Astrocyte of the hippocampus (primary cell): ENCODE results near the gene ARAF.
A peak's percentile ranks its signal among the peaks of the same experiment; 100 is the strongest.
"Not testable (repeated sequence)": the region's sequence is repeated elsewhere in the genome, so short reads cannot be mapped to it uniquely, and the experiment has no call there.

Source experiments
- DNase-seq: peaks from one replicate; pipeline ENCODE4 v3.0.0; 2011; ENCODE audit warnings: low read depth, low spot score

ARAF gene

DNA sequence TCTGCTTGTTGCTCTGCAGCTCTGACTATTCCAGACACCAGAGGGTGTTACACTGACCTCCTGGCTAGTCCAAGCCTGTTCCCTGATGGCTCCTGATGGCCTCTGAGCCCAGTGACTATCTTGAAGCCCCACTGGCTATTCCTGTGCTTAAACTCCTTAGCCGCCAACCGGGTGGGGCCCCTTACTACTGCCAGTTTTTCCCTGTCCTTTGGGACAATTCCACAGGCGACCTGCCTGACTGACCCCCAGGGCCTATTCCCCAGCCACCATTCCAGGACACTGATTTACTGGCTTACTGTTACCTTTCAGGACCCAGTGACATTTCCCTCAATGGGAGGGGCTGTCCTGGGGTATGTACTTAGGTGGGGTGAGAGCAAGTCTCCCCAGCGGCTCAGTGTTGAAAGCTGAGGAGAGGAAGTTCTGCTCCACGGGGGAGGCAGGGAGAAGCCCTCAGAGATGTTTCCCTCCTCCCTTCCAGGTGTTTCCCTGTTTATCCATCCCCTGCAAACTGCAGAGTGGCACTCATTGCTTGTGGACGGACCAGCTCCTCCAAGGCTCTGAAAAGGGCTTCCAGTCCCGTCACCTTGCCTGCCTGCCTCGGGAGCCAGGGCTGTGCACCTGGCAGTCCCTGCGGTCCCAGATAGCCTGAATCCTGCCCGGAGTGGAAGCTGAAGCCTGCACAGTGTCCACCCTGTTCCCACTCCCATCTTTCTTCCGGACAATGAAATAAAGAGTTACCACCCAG is 25.2 kb downstream of the ARAF start:
- no peak for DNase-seq

DNA sequence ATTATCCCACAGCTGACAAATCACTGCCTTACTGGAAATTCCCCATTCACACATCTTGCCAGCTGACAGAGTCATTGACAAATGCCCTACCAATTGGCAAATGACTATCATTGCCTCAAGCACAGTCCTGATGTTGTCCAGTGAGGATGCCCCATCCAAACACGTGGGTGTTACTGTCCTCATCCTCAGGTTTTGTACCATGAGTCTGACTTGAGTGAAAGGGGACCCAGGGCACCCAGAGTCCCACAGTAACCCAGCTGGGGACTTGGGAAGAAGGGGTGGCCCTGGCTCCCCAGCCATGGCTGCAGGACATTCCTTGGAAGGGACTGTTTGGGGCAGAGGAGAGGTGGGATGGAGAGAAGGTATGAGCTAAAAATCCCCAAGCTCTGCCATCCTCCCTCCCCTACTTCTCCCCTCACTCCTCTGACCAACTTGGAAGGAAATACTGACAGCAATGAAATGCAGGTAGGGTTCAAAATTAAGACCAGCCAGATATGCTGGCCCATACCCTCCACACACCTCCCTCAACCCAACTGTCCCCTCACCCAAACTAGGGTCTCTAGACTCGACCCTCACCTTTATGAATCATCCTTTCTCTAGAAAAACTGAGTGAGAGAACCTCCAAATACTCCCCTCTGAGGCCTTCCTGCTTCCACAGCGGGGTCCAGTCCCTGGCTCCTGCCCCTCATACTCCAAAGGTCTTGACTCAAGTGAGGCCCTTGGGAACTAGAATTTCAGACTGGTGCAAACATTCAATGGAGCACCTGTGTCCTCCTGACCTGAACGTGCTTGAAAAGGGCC is 26.3 kb downstream of the ARAF start:
- DNase-seq: no peak

DNA sequence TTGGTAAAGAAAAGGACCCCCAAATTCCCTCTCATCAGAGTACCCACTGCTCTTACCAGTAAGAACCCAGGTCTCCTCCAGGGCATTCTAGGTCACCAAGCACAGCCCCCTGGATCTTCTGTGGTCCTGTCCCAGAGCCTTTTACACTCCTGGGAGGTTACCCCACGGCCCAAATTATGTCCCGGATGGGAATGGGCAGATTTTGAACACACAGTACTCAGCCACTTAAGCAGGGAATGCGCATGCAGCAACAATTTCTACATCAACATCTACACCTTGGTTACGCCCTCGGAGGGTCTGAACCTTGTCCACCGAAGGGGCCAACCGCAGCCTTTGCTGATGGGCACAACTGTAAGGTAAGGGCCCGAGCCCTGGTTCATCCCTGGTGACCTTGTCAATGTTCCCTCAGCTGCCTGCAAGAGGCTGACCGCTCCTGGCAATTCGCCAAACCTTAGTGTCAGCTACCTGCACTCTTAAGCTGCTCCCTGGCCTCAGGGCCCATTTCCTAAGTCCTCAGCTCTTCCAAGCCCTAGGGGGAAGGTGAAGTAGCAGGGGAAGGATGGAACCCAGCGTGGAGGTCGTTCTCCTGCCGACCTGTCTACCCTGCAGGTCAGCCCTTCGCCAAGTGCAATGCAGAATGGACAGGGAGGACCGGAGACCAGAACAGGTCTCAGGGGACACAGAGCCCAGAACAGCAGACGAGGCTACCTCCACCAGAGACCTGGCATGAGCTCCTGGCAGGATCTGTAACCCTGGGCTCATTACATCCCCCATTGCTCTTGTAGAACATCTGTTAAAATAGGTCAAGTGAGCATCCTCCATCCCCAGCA is 27.1 kb downstream of the ARAF start:
- no peak for DNase-seq

DNA sequence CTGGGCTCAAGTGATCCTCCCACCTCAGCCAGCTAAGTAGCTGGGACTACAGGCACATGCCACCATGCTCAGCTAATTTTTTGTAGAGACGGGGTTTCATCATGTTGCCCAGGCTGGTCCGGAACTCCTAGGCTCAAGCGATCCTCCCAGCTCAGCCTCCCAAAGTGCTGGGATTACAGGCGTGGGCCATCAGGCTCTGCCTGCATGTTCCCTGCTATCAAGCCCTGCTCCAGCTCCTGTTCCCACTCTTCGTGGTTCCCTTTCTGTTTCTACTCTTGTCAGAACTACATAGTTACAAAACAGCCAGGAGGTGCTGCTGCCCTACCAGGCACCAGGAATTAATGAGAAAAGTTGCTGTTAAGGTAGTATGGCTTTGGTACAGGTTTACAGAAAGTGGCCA is 30.0 kb downstream of the ARAF start:
- no peak for DNase-seq

DNA sequence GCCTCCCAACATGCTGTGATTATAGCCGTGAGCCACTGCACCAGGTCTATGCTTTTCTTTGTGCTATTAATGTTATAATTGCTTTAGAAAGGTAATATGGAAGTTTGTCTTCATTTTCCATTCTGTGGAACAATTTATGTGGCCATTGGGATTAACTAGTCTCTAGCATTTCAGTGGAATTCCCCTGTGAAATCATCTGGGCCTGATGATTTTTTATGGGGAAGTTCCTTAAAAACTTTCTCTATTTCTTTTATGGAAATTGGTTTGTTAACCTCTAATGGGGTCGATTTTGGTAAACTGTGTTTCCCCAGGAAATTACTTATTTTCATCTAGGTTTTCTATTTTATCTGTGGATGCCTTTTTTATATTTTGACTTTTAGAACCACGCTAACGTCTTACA is 32.5 kb downstream of the ARAF start:
- DNase-seq: no peak

DNA sequence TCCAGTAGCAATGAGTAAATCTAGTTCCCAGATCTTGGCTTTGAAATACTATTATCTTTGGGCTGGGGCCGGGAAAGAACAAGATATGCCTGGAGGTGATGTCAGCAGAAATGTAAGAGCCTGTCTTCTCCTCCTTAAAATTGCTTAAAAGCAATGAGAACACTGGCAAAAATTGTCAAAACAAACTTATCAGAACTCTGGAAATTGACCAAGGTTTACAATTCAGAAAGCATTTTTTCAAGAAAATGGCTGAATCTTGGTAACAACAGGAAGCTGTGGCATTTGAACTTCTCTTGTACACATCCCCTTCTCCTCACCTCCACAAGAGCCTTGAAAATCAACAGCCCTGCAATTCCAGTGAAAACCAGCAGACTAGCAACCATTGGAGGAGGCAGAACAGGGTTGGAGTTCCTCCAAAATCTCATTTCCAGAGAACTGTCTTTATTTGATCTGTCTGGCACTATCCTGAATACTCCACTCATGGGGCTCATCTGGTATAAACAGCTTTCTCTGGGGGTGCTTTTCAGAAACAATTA is 34.8 kb downstream of the ARAF start:
- DNase-seq: peak; percentile 61

DNA sequence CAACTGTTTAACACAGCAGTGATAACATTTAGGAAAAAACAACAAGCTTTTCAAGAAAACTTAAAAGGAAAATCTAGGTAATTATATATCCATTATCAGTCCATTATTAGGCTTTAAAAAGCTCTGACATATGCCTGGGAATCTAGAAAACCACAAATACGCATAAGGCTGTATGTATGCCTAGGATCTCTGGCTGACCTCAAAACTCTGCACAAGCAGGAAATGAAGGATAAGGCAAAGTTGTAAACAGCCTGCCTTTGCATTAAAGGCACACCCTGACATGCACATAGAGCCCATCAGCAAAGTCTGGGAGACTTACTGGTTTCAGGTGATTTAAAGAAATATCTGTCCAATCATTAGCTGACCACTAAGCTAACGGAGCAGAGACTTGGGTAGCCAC is 35.3 kb downstream of the ARAF start:
- DNase-seq: no peak

DNA sequence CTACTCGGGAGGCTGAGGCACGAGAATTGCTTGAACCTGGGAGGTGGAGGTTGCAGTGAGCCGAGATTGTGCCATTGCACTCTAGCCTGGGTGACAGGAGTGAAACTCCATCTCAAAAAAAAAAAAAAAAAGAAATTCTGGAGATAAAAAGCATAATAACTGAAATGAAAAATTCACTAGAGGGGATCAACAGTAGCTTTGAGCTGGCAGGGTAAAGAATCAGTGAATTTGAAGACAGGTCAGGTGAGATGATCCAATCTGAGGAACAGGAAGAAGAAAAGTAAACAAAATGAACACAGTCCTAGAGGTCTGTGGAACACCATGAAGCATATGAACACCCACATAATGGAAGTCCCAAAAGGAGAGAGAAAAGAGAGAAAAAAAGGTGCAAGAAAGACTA is 36.2 kb downstream of the ARAF start:
- DNase-seq: no peak

DNA sequence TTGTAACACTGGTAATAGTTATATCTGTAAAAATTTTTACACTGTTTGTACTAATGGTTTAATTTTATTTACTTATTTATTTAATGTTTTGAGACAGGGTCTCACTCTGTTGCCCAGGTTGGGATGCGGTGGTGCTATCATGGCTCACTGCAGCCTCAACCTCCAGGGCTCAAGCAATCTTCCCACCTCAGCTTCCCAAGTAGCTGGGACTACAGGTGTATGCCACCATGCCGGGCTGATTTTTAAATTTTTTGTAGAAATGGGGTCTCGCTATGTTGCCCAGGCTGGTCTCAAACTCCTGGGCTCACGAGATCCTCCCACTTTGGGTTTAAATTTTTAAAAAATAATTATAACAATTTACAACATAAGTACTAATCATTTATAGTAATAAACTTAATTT is 42.1 kb downstream of the ARAF start:
- not testable (repeated sequence) for DNase-seq

DNA sequence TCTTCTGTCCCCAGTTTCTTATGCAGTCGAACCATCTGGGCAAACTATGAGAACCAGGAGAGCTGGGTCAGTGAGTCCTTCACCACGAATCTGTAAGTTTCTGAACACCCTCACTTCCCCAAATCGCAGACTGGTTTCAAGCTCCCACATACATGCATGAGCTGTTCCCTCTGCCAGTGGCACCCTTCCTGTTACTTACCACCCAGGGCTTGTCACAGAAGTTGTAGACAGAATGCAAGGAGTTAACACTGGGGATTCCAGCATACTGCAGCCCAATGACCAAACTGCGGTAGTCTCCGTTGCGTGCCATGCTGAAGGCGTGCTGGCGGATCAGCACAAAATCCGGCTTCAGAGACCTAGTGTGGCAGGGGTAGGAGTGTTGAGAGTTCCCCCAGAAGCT is 44.0 kb downstream of the ARAF start:
- no peak for DNase-seq

DNA sequence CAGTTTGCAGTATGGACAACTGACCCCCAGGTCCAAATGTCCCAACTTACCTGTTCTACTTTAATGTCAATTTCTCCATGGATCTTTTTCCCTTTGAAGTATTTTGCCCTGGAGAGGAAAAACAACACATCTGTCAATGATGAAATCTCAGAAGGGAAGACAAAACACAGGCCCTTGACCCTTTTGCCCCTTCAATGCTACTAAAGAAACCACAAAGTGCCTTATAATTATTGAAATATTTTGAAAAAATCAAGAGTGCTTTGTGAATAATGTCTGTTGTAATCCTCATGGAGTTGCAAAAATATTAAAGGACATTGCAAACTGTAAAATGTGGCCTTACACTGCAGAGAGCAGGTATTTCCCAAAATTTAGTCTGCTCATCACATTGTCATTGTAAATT is 46.1 kb downstream of the ARAF start:
- DNase-seq: no peak

DNA sequence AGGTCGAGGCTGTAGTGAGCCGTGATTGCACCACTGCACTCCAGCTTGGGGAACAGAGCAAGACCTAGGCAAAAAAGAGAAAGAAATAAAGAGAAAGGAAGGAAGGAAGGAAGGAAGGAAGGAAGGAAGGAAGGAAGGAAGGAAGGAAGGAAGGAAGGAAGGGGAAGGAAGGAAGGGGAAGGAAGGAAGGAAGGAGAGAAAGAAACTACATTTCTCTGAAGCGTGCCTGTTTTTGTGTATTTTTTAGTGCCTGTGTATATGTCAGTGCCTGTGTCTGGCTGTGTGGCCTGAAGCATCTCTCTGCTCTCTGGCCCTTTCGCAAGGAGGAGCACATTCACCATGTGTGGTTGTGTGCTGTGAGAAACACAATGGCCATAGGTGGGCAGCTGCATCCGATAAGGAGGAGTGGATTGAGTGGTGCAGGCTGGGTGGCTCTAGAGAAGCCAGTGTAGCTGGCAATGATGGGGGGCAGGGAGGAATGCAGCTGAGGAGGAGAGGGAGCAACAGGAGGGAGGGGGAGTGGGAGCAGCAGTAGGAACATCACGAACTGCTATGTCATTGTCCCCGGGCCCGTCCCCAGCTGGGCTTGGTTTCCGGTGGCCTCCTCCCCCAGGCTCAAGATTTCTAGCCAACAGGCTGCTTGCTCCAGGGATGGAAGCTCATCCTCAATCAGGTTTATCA is 47.3 kb downstream of the ARAF start:
- no peak for DNase-seq

DNA sequence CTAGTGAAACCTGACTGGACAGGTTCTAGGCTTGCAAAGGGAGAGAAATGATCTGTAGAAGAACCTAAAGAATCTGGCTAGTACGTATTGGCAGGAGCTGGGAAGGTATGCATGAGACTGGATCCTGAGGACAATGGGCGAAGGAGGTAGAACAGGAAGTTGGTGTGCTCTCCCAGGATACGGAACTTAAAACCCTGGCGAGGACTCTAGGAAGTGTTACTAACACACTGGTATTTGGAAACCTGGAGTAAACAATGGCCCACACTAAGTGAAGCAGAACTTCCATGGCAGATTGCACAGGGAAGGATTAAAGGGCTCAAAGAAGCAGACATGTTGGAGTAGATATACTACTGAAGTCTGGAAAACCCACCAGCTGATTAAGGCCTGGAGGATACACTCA is 49.5 kb downstream of the ARAF start:
- DNase-seq: no peak

DNA sequence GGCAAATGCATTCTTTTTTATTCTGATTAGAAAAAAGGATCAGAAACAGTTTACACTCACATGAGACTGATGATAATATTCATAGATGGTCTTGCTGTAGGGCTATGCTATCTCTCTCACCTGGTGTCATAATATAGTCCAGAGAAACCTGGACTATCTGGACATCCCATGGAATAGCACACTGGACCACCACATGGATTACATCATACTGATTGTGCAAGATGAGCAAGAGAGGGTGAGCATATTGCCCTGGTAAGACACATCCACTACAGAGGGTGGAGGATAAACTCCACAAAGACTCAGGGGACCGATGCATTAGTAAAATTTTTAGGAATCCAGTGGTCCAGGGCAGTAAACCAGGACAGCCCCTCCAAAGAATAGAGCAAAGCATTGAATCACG is 50.5 kb downstream of the ARAF start:
- DNase-seq: no peak

DNA sequence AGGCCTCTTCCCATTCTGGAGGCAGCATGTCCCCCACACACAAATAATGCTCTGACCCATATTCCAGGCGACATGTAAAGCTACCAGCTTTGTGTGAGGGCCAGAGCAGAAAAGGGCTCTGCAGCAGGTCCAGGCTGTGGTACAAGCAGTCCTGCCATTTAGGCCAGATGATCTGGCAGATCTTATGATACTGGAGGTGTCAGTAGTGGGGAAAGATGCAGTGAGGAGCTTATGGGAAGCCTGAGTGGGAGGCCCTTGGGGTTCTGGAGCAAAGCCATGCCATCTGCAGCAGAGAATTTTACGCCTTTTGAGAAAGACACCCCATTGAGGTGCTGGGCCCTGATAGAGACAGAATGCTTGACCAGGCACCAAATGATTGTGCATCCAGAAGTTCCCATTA is 50.9 kb downstream of the ARAF start:
- DNase-seq: no peak

DNA sequence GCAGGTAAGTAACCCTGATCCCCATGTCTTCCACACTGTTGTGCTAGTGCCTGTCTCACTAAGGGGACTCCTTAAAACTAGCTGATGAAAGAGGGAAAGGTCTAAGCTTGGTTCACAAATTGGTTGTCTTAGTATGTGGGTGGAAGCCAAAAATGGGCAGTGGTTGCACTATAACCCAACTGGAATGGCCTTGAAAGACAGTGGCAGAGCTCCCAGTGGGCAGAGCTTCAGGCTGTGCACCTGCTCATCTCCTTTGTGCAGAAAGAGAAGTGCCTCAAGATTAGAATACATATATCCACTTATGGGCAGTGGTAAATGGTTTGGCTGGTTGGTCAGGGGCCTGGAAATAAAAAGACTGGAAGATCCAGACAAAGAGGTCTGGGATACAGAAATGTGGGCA is 51.4 kb downstream of the ARAF start:
- no peak for DNase-seq

DNA sequence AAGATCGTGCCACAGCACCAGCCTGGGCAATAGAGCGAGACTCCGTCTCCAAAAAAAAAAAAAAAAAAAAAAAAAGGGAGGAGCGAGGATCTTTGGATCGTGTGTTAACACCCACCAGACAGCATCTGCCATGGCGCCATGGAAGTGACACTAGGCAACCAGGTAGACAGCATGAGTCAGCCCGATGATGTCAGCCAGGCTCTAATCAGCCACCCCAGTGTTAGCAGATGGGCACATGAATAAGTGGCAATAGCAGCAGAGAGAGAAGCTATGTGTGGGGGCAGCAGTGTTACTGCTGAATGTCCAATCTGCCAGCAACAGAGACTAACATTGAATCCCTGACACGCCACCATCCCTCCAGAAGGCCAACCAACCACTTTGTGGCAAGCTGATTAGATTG is 52.1 kb downstream of the ARAF start:
- no peak for DNase-seq

DNA sequence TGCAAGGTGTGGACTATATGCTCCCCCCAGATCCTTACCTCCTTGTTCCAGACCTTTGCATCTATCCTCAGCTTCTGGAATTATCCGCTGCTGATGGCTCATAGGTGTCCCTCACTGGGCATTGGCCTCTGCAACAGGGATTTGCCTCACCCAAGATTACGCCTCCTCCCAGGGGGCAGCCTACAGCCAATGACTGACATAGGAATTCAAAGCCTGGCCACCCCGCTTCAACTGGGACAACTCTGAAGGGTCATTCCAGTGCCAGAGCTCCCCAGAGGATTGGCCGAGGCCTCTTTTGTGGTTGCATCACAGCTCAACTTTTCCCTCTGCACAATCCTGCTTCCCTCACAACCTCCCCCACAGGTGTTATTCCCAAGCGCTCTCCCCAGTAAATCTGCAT is 53.6 kb downstream of the ARAF start:
- no peak for DNase-seq

DNA sequence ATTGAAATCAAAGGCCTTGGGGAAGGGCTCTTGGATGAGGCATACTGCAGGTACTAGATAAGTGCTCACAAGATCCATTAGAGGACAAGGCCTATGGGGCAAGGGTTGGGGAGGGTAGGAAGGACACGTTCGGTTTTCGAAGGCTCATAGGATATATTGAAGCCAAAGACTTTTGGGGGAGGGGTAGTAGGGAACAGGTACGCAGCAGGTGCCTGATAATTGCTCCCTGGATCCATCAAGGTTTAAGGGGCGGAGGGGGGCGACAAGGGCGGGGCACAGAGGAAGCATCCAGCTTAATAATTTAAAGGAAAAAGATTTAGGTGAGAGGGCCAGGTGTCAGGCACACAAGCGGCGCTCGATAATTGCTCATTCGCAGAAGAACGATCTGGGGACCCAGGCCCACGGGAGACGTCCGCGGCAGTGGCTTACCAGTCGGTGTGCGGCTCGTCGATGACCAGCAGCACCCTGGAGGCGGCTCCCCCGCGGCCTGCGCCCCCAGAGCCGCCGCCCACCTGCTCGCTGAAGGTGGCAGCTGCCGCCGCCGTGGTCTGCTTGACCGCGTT is 58.0 kb downstream of the ARAF start:
- no peak for DNase-seq

DNA sequence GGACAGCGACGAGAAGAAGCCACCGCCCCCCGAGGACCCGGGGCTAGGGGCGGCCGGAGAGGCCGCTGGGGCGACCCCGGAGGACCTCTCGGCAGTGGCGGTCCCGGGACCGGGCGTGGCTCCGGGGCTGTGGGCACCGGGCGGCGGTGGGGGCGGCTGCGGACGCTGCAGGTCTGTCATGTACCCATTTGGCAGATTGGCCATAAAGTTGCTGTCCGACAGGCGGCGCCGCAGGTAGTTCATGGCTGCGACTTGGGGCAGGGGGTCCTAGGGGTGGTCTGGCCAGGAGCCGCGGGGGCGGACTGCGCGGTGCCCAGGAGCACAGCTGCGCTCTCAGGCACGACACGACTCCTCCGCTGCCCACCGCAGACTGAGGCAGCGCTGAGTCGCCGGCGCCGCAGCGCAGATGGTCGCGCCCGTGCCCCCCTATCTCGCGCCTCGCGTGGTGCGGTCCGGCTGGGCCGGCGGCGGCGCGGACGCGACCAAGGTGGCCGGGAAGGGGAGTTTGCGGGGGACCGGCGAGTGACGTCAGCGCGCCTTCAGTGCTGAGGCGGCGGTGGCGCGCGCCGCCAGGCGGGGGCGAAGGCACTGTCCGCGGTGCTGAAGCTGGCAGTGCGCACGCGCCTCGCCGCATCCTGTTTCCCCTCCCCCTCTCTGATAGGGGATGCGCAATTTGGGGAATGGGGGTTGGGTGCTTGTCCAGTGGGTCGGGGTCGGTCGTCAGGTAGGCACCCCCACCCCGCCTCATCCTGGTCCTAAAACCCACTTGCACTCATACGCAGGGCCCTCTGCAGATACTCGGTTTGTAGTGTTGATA is 58.7 kb downstream of the ARAF start, which contains the start of gene SYN1:
SYN1 (minus strand) TSS at position 372 of the 817 bp plus-strand sequence; CDS start at position 243, 129 bp downstream.
- DNase-seq: peak; percentile 92
